Measurements from ENCODE around the gene ARG2.
A peak's percentile ranks its signal among the peaks of the same experiment; 100 is the strongest.
"Not testable (repeated sequence)": the region's sequence is repeated elsewhere in the genome, so short reads cannot be mapped to it uniquely, and the experiment has no call there.

ARG2 gene

DNA sequence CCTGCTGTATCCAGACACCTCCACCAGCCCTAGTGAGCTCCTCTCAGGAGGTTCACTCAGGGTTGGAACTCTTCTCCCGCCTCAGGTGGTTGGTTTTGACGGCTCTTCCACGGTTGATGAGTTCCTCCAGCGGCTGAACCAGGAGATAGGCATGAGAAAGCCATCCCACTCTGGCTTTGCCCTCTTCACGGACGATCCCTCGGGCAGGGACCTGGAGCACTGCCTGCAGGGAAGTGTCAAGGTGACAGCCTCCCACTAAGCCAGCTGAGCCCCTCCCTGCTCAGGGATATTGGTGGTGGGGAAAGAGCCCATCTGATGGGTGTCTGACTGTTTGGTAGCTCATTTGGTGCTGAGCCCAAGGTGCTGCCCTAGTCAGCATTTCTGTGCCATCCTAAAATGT is 40.1 kb upstream of the ARG2 start:
- DNase-seq (ENCODE audit: low spot score) = no peak
- peaks cover 3% of the 10 kb centered on the region for H3K4me1 Mint-ChIP-seq (ENCODE audit: low read depth)
- no peak overlapping the region for H3K4me3 Mint-ChIP-seq
- no peaks in the 10 kb centered on the region for H3K36me3 Mint-ChIP-seq (ENCODE audit: low read depth)
- H3K27ac Mint-ChIP-seq = no peak overlapping the region
- no peaks in the 10 kb centered on the region for H3K9me3 Mint-ChIP-seq
- H3K27me3 Mint-ChIP-seq (ENCODE audit: low read depth) = no peaks in the 10 kb centered on the region

GRCh38 chr14:67580336-67581171 is 39.2 kb upstream of the ARG2 start:
- H3K4me1 Mint-ChIP-seq (ENCODE audit: low read depth) = peaks cover 3% of the 10 kb centered on the region
- no peaks in the 10 kb centered on the region for H3K27me3 Mint-ChIP-seq (ENCODE audit: low read depth)
- no peak overlapping the region for H3K4me3 Mint-ChIP-seq
- no peaks in the 10 kb centered on the region for H3K36me3 Mint-ChIP-seq (ENCODE audit: low read depth)
- no peak for DNase-seq (ENCODE audit: low spot score)
- H3K9me3 Mint-ChIP-seq = no peaks in the 10 kb centered on the region
- no peak overlapping the region for H3K27ac Mint-ChIP-seq

DNA sequence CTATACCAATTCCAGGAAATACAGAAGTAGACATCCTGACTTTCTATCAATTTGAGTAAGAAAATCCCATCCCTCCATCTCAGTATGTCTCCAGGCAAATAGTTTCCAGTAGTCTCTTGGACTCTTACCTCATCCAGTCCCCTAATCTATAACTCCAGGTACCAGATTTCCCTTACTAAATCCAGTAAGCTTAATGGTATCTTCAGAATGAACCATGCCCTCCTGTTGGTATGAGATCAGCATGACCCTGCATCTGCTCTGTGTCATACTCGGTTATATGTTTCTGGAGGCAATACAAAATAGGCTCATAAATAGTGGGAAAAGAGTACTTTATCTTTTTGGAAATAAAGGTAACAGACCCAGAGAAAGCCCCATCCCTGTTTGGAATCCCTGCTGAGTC is 38.1 kb upstream of the ARG2 start:
- no peaks in the 10 kb centered on the region for H3K9me3 Mint-ChIP-seq
- H3K4me1 Mint-ChIP-seq (ENCODE audit: low read depth) = peaks cover 3% of the 10 kb centered on the region
- H3K27me3 Mint-ChIP-seq (ENCODE audit: low read depth) = no peaks in the 10 kb centered on the region
- no peak overlapping the region for H3K4me3 Mint-ChIP-seq
- no peaks in the 10 kb centered on the region for H3K36me3 Mint-ChIP-seq (ENCODE audit: low read depth)
- H3K27ac Mint-ChIP-seq = no peak overlapping the region
- no peak for DNase-seq (ENCODE audit: low spot score)

GRCh38 chr14:67582061-67582460 is 37.7 kb upstream of the ARG2 start:
- H3K27ac Mint-ChIP-seq = no peak overlapping the region
- no peak overlapping the region for H3K4me3 Mint-ChIP-seq
- H3K27me3 Mint-ChIP-seq (ENCODE audit: low read depth) = no peaks in the 10 kb centered on the region
- H3K4me1 Mint-ChIP-seq (ENCODE audit: low read depth) = peaks cover 3% of the 10 kb centered on the region
- no peak for DNase-seq (ENCODE audit: low spot score)
- no peaks in the 10 kb centered on the region for H3K36me3 Mint-ChIP-seq (ENCODE audit: low read depth)
- H3K9me3 Mint-ChIP-seq = no peaks in the 10 kb centered on the region

DNA sequence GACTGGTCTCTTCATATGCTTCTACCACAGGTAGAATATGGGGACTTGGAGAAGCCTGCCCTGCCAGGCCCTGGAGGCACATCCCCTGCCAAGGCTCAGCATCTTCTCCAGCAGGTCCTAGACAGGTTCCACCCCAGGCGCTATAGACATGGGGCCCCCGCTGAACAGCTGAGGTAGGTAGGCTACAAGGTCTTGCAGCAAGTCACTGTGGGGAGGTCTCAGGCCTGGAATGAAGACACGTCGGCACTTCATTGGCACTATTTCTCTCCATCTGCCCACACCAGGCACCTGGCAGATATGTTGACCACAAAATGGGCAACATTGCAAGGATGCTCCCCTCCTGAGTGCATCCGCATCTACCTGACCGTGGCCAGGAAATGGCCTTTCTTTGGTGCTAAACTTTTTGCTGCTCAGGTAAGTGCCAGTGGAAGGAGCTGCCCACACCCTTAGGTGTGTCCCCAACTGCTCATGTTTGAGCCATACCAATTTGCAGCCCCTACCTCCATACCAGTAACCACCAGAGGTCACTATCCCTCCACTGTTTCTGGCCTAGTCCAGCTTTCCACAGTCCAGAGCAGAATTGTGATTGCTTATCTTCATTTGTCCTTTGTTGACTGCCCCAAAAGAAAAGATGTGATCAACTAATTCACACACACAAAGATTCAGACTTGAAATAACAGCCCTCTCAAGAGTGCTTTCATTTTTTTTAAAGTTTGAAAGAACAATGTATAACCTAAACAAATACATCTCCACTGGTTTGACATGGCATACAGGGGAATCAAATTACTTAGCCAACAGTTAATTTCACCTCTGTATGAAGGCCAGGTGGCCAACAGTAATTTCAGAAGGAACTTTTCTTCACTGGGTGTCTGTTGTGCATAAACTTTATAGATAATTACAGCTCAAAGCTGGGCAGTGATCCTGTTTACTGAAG is 35.7 kb upstream of the ARG2 start:
- no peak overlapping the region for H3K4me3 Mint-ChIP-seq
- peaks cover 3% of the 10 kb centered on the region for H3K4me1 Mint-ChIP-seq (ENCODE audit: low read depth)
- no peak overlapping the region for H3K27ac Mint-ChIP-seq

GRCh38 chr14:67584978-67585377 is 34.7 kb upstream of the ARG2 start:
- no peak overlapping the region for H3K4me3 Mint-ChIP-seq
- no peaks in the 10 kb centered on the region for H3K9me3 Mint-ChIP-seq
- H3K4me1 Mint-ChIP-seq (ENCODE audit: low read depth) = peaks cover 3% of the 10 kb centered on the region
- DNase-seq (ENCODE audit: low spot score) = no peak
- no peak overlapping the region for H3K27ac Mint-ChIP-seq
- peaks cover 4% of the 10 kb centered on the region for H3K36me3 Mint-ChIP-seq (ENCODE audit: low read depth)
- H3K27me3 Mint-ChIP-seq (ENCODE audit: low read depth) = no peaks in the 10 kb centered on the region

More for the DNA sequence above, 35.7 kb upstream of the ARG2 start:
- no peak for DNase-seq (ENCODE audit: low spot score)
- H3K27me3 Mint-ChIP-seq (ENCODE audit: low read depth) = no peaks in the 10 kb centered on the region
- peaks cover 1% of the 10 kb centered on the region for H3K36me3 Mint-ChIP-seq (ENCODE audit: low read depth)
- H3K9me3 Mint-ChIP-seq = no peaks in the 10 kb centered on the region

- DNase-seq (ENCODE audit: low spot score) = no peak
- H3K27me3 Mint-ChIP-seq (ENCODE audit: low read depth) = no peaks in the 10 kb centered on the region
- H3K27ac Mint-ChIP-seq = no peak overlapping the region
- H3K4me1 Mint-ChIP-seq (ENCODE audit: low read depth) = peaks cover 3% of the 10 kb centered on the region
- H3K4me3 Mint-ChIP-seq = no peak overlapping the region
- peaks cover 8% of the 10 kb centered on the region for H3K36me3 Mint-ChIP-seq (ENCODE audit: low read depth)
- no peaks in the 10 kb centered on the region for H3K9me3 Mint-ChIP-seq
Observed at GRCh38 chr14:67586369-67586768, 33.4 kb upstream of the ARG2 start.

DNA sequence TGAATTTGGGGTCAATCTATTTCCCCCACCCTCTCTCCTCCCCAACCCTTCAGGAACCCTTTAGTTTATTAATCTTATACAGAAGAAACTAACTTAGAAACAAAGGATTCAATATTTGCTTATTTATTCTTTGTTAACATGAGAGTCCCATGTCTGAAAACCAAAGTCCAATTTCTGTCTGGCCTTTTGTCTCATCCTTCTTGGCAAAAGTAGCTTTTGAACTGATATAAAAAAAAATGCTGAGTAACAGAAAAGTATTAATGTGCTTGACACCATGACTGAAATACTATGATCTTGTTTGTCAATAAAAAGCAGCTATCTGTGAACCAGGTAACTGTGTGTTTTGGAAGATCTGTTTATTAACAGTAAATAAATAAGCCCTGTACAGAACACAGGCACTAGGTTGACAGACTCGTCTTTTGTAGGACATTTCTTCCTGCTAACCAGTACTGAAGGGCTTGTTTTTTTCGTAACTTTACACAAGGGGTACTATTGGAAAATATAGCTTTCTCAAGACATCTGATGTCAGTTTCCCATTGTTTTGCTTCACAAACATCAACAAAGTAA is 30.4 kb upstream of the ARG2 start:
- DNase-seq (ENCODE audit: low spot score) = no peak
- no peaks in the 10 kb centered on the region for H3K9me3 Mint-ChIP-seq
- H3K36me3 Mint-ChIP-seq (ENCODE audit: low read depth) = peaks cover 18% of the 10 kb centered on the region
- no peak overlapping the region for H3K4me3 Mint-ChIP-seq
- no peaks in the 10 kb centered on the region for H3K27me3 Mint-ChIP-seq (ENCODE audit: low read depth)
- no peaks in the 10 kb centered on the region for H3K4me1 Mint-ChIP-seq (ENCODE audit: low read depth)
- no peak overlapping the region for H3K27ac Mint-ChIP-seq

- Mint-ChIP-seq H3K4me1 (ENCODE audit: low read depth) (peaks cover 12% of the 10 kb centered on the region), H3K36me3 (ENCODE audit: low read depth) (peaks cover 30% of the 10 kb centered on the region)
- DNase-seq (ENCODE audit: low spot score); H3K27me3 Mint-ChIP-seq (ENCODE audit: low read depth); H3K9me3 Mint-ChIP-seq; H3K27ac Mint-ChIP-seq; H3K4me3 Mint-ChIP-seq: not testable (repeated sequence)
Observed at GRCh38 chr14:67593650-67594049, 26.1 kb upstream of the ARG2 start.

- Mint-ChIP-seq H3K27me3 (ENCODE audit: low read depth) (no peaks in the 10 kb centered on the region), H3K4me3 (no peak overlapping the region), H3K27ac (no peak overlapping the region), H3K36me3 (ENCODE audit: low read depth) (peaks cover 29% of the 10 kb centered on the region), H3K4me1 (ENCODE audit: low read depth) (peaks cover 23% of the 10 kb centered on the region), H3K9me3 (no peaks in the 10 kb centered on the region)
- DNase-seq (ENCODE audit: low spot score) = no peak
Observed at GRCh38 chr14:67595392-67595791, 24.3 kb upstream of the ARG2 start.

- Mint-ChIP-seq H3K9me3 (no peaks in the 10 kb centered on the region), H3K36me3 (ENCODE audit: low read depth) (peaks cover 15% of the 10 kb centered on the region), H3K27me3 (ENCODE audit: low read depth) (peaks cover 5% of the 10 kb centered on the region), H3K4me1 (ENCODE audit: low read depth) (peaks cover 25% of the 10 kb centered on the region), H3K27ac (peak within 1 kb of the TSS; percentile 89), H3K4me3 (peak within 1 kb of the TSS; percentile 97)
- DNase-seq (ENCODE audit: low spot score) = peak; percentile 94
Observed at GRCh38 chr14:67599698-67600561, 19.8 kb upstream of the ARG2 start, which contains the start of gene PIGH. Gene PIGH (minus strand): TSS chr14:67600268. CDS start chr14:67600203, 65 bp downstream.

GRCh38 chr14:67600562-67600974 is 19.2 kb upstream of the ARG2 start:
- peak overlapping the region; percentile 89 for H3K27ac Mint-ChIP-seq
- H3K4me1 Mint-ChIP-seq (ENCODE audit: low read depth) = peaks cover 24% of the 10 kb centered on the region
- peak overlapping the region; percentile 97 for H3K4me3 Mint-ChIP-seq
- not testable (repeated sequence) for H3K27me3 Mint-ChIP-seq (ENCODE audit: low read depth); H3K9me3 Mint-ChIP-seq; DNase-seq (ENCODE audit: low spot score)
- peaks cover 10% of the 10 kb centered on the region for H3K36me3 Mint-ChIP-seq (ENCODE audit: low read depth)

- Mint-ChIP-seq H3K27ac (no peak overlapping the region), H3K9me3 (no peaks in the 10 kb centered on the region), H3K27me3 (ENCODE audit: low read depth) (peaks cover 5% of the 10 kb centered on the region), H3K4me1 (ENCODE audit: low read depth) (peaks cover 20% of the 10 kb centered on the region), H3K4me3 (no peak overlapping the region), H3K36me3 (ENCODE audit: low read depth) (peaks cover 2% of the 10 kb centered on the region)
- DNase-seq (ENCODE audit: low spot score) = no peak
Observed at GRCh38 chr14:67602076-67602475, 17.6 kb upstream of the ARG2 start.
